Epithelial cell of prostate (primary cell): Measurements from ENCODE around the gene TBCD.
A peak's percentile ranks its signal among the peaks of the same experiment; 100 is the strongest.

ENCODE experiments used
- DNase-seq: peaks from one replicate; pipeline ENCODE4 v3.0.0-alpha.2; 2011; ENCODE audit warnings: low read depth, low spot score
- H3K27ac ChIP-seq: fragments of 450-650 bp; 2 replicates; pipeline ENCODE4 v1.5.1; 2017; ENCODE audit warnings: mild to moderate bottlenecking

TBCD gene

GRCh38 chr17:82841921-82842596, 90.2 kb downstream of the TBCD start:
- DNase-seq: no peak
- no peak overlapping the region for H3K27ac ChIP-seq

GRCh38 chr17:82843904-82844680, 92.2 kb downstream of the TBCD start:
- DNase-seq: no peak
- H3K27ac ChIP-seq: no peak overlapping the region

- H3K27ac ChIP-seq: no peak overlapping the region
- no peak for DNase-seq
Observed at GRCh38 chr17:82844796-82845162, 92.9 kb downstream of the TBCD start.

- no peak for DNase-seq
- H3K27ac ChIP-seq: no peak overlapping the region
Observed at GRCh38 chr17:82845163-82845807, 93.4 kb downstream of the TBCD start.

GRCh38 chr17:82846061-82846691, 94.3 kb downstream of the TBCD start:
- H3K27ac ChIP-seq: no peak overlapping the region
- DNase-seq: no peak

GRCh38 chr17:82848022-82848592, 96.2 kb downstream of the TBCD start:
- H3K27ac ChIP-seq: peak overlapping the region; percentile 82
- DNase-seq: peak; percentile 78

GRCh38 chr17:82849076-82849945, 97.4 kb downstream of the TBCD start:
- DNase-seq: no peak
- H3K27ac ChIP-seq: no peak overlapping the region

- no peak overlapping the region for H3K27ac ChIP-seq
- no peak for DNase-seq
Observed at GRCh38 chr17:82851381-82851780, 99.5 kb downstream of the TBCD start.

- DNase-seq: no peak
- no peak overlapping the region for H3K27ac ChIP-seq
Observed at GRCh38 chr17:82854226-82854625, 102.4 kb downstream of the TBCD start.

GRCh38 chr17:82856361-82856760, 104.5 kb downstream of the TBCD start:
- no peak overlapping the region for H3K27ac ChIP-seq
- DNase-seq: no peak

GRCh38 chr17:82858376-82859126, 106.7 kb downstream of the TBCD start:
- no peak for DNase-seq

GRCh38 chr17:82859431-82860403, 107.9 kb downstream of the TBCD start:
- DNase-seq: no peak
- H3K27ac ChIP-seq: peak overlapping the region; percentile 84

More at GRCh38 chr17:82858376-82859126, 106.7 kb downstream of the TBCD start:
- peak overlapping the region; percentile 84 for H3K27ac ChIP-seq

- DNase-seq: no peak
- peak overlapping the region; percentile 84 for H3K27ac ChIP-seq
Observed at GRCh38 chr17:82860606-82861392, 108.9 kb downstream of the TBCD start.

GRCh38 chr17:82861393-82861775, 109.5 kb downstream of the TBCD start:
- H3K27ac ChIP-seq: no peak overlapping the region
- DNase-seq: no peak

- no peak for DNase-seq
- H3K27ac ChIP-seq: no peak overlapping the region
Observed at GRCh38 chr17:82862191-82862590, 110.3 kb downstream of the TBCD start.

- no peak for DNase-seq
- no peak overlapping the region for H3K27ac ChIP-seq
Observed at GRCh38 chr17:82862737-82863382, 111.0 kb downstream of the TBCD start.
